Uterus (tissue), 2 donors: ENCODE results near the gene CCDC148.

Experiments used
- POLR2A ChIP-seq, 2 donors: fragments of 450-650 bp; IDR thresholded peaks; one replicate each; pipeline ENCODE4 v1.6.1; 2016; ENCODE audit warnings: antibody characterized with exemption in 2 of 2, mild to moderate bottlenecking in 1 of 2, moderate library complexity in 1 of 2
- TF ChIP-seq, protein P1 (sequence below), 4 experiments: fragments of 200-600 bp in 2 of 4; fragments of 450-650 bp in 2 of 4; sonication (generic) in 2 of 4; IDR thresholded peaks; one replicate each; pipeline ENCODE4 v1.5.1; 2016 to 2019; ENCODE audit warnings: antibody characterized with exemption in 4 of 4, mild to moderate bottlenecking in 2 of 4, moderate library complexity in 1 of 4

DNA sequence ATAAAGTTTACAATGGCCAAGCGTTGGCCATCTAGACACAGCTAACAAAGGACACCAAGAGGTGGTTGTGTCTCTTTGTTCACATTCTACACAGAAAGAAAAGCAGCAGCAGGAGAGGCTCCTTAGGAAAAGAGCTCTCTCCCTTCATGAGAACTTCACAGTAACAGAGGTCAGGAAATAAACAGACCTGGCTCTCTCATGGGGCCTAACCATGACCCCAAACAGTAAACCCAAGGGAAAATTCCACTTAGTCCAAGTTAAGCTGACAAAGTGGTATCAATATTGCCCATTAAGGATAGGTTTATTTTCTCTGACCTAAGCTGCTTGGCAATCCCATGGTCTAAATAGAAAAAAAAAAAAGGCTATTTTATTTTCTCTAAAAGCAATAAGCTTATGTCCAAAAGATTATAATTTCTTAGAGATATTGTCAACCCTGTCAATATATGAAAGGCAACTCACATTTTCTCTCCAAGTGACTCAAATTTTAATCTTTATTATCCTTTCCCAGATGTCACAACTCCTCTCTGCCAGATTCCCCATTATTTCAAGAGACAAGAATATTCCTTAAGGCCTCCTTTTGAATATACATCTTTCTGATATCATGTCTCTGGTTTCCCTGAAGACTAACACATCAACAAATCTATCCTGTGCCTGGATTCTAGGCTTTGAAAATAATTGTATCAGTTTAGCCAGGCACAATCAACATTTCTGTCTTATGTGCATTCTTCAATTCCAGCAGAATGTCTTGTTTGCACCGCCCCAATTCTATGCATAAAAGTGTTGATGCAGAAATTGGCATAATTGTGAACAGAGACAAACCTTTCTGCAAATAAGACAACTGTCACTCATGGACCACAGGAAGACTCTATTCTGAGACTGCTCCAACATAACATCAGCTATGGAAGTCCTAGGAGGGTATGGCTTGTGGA, 263.8 kb downstream of the CCDC148 start:
- TF ChIP-seq, protein P1, sequence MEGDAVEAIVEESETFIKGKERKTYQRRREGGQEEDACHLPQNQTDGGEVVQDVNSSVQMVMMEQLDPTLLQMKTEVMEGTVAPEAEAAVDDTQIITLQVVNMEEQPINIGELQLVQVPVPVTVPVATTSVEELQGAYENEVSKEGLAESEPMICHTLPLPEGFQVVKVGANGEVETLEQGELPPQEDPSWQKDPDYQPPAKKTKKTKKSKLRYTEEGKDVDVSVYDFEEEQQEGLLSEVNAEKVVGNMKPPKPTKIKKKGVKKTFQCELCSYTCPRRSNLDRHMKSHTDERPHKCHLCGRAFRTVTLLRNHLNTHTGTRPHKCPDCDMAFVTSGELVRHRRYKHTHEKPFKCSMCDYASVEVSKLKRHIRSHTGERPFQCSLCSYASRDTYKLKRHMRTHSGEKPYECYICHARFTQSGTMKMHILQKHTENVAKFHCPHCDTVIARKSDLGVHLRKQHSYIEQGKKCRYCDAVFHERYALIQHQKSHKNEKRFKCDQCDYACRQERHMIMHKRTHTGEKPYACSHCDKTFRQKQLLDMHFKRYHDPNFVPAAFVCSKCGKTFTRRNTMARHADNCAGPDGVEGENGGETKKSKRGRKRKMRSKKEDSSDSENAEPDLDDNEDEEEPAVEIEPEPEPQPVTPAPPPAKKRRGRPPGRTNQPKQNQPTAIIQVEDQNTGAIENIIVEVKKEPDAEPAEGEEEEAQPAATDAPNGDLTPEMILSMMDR (IDR thresholded peaks at IDR 0.05), result no peak
- no peak for TF ChIP-seq POLR2A (IDR thresholded peaks at IDR 0.05)
